CD4-positive, alpha-beta memory T cell (primary cell): ENCODE results near the gene GRAMD2A. TPM values are rescaled to one million over a fixed set of nuclear protein-coding genes. Genes with fewer than 3 reads are reported as not detected.

Experiments
- CTCF ChIA-PET: fragments of 350-600 bp; sonication (Branson Sonifier 250); formaldehyde crosslinking; loops from one replicate; lab custom pipeline; 2021; ENCODE audit warnings: inconsistent platforms; ENCODE audit not compliant: partially characterized antibody; lab: Charles Lee
- POLR2A ChIA-PET: fragments of 350-600 bp; sonication (Branson Sonifier 250); formaldehyde crosslinking; loops from one replicate; lab custom pipeline; 2021; ENCODE audit not compliant: partially characterized antibody; lab: Charles Lee
- DNase-seq, 5 donors: peaks; one replicate each; pipeline versions ENCODE4 v3.0.0 to v3.0.0-alpha.2; 2020 to 2022; ENCODE audit warnings: mixed read lengths in 1 of 5
- H3K27ac ChIP-seq: one replicate; pipeline ENCODE4 v1.7.0; 2013; ENCODE audit warnings: low read depth, low read length
- H3K27me3 ChIP-seq: 2 replicates; pipeline ENCODE4 v1.7.0; 2013; ENCODE audit warnings: mild to moderate bottlenecking, low read length, moderate library complexity; ENCODE audit not compliant: insufficient read depth
- H3K36me3 ChIP-seq: 2 replicates; pipeline ENCODE4 v1.7.0; 2013; ENCODE audit warnings: mild to moderate bottlenecking, low read length, moderate library complexity; ENCODE audit not compliant: insufficient read depth
- H3K4me1 ChIP-seq: 2 replicates; pipeline ENCODE4 v1.7.0; 2013; ENCODE audit warnings: mild to moderate bottlenecking, low read length, moderate library complexity; ENCODE audit not compliant: insufficient read depth
- H3K4me3 ChIP-seq, 2 donors: one replicate each; pipeline ENCODE4 v1.7.0; 2013; ENCODE audit warnings: low read length in 2 of 2, mild to moderate bottlenecking in 1 of 2
- H3K9me3 ChIP-seq, 2 donors: one replicate each; pipeline ENCODE4 v1.7.0; 2013; ENCODE audit warnings: low read length in 2 of 2, control low read depth in 1 of 2; ENCODE audit not compliant: control insufficient read depth in 1 of 2
- H3K27ac Mint-ChIP-seq, 7 donors: one replicate each; pipeline ENCODE4 v1.8.0; 2020 to 2021; ENCODE audit warnings: mixed read lengths in 7 of 7, mild to moderate bottlenecking in 6 of 7, inconsistent platforms in 3 of 7, moderate library complexity in 3 of 7
- H3K27me3 Mint-ChIP-seq, 2 donors: one replicate each; pipeline ENCODE4 v1.8.0; 2020 to 2021; ENCODE audit warnings: mixed read lengths in 2 of 2
- H3K36me3 Mint-ChIP-seq, 2 donors: one replicate each; pipeline ENCODE4 v1.8.0; 2020 to 2021; ENCODE audit warnings: mixed read lengths in 2 of 2, inconsistent platforms in 1 of 2, mild to moderate bottlenecking in 1 of 2
- H3K4me1 Mint-ChIP-seq, 4 donors: one replicate each; pipeline ENCODE4 v1.8.0; 2020 to 2021; ENCODE audit warnings: mixed read lengths in 4 of 4, mild to moderate bottlenecking in 1 of 4
- H3K4me3 Mint-ChIP-seq, 8 donors: one replicate each; pipeline ENCODE4 v1.8.0; 2020 to 2021; ENCODE audit warnings: mixed read lengths in 8 of 8, mild to moderate bottlenecking in 7 of 8, moderate library complexity in 6 of 8, inconsistent platforms in 3 of 8
- H3K9me3 Mint-ChIP-seq, 8 donors: one replicate each; pipeline ENCODE4 v1.8.0; 2020 to 2021; ENCODE audit warnings: mixed read lengths in 8 of 8, mild to moderate bottlenecking in 5 of 8, inconsistent platforms in 3 of 8, moderate library complexity in 1 of 8
- intact Hi-C: fragments of 100-400 bp; cut with micrococcal nuclease; formaldehyde crosslinking; loops from one replicate; pipeline ENCODE4 v1.15.1; 2023
- polyA plus RNA-seq, 2 donors: library from polyadenylated mRNA; unstranded; fragments of 300-500 nt; fragmentation: Illumina TruSeq; gene quantifications; one replicate each; pipeline ENCODE4 v1.2.3, GENCODE V29; 2021
- total RNA-seq, 2 experiments: library from RNA; stranded (reverse); gene quantifications; one replicate each; pipeline ENCODE4 v1.2.3, GENCODE V29; 2021

GRAMD2A gene
- total and polyA plus RNA-seq, 4 experiments from 2014 or later, result not detected

- Mint-ChIP-seq H3K9me3 (peaks cover 0 to 3% (median 0%) of the 10 kb centered on the region in 8 donors), H3K4me3 (no peak overlapping the region), H3K36me3 (peaks cover 61 to 71% of the 10 kb centered on the region in 2 donors), H3K4me1 (peaks cover 0 to 14% (median 9%) of the 10 kb centered on the region in 4 donors), H3K27ac (peak overlapping the region in 4 of 7 donors; percentile 43 to 57 (median 46)), H3K27me3 (peaks cover 0 to 2% of the 10 kb centered on the region in 2 donors)
- intact Hi-C loops, result loop anchor here (5.0 kb wide), 1 partner anchor 332 kb away; no protein-coding TSS in a partner anchor
- Histone ChIP-seq H3K4me3 (no peak overlapping the region), H3K36me3 (peaks cover 68% of the 10 kb centered on the region), H3K27me3 (no peaks in the 10 kb centered on the region), H3K9me3 (no peaks in the 10 kb centered on the region), H3K27ac (no peak overlapping the region), H3K4me1 (peaks cover 4% of the 10 kb centered on the region)
- ChIA-PET POLR2A (interaction anchor here (0.9 to 1.7 kb wide), 5 partner anchors 26 to 74 kb away, joined by 3 to 6 read pairs (median 3); partner anchors contain the start of gene PKM), CTCF (interaction anchor here (0.7 to 5.0 kb wide), 23 partner anchors 11 to 331 kb away, joined by 3 to 82 read pairs (median 4); no protein-coding TSS in a partner anchor)
- DNase-seq, result no peak
Observed at GRCh38 chr15:72200395-72201237, 3.0 kb upstream of the GRAMD2A start.

- no peaks in the 10 kb centered on the region for H3K27me3 ChIP-seq
- no peak overlapping the region for H3K27ac ChIP-seq
- peak; percentile 69 to 78 (median 72) for DNase-seq
- peaks cover 60% of the 10 kb centered on the region for H3K36me3 ChIP-seq
- H3K4me3 ChIP-seq, result no peak overlapping the region
- Mint-ChIP-seq H3K36me3 (peaks cover 55 to 62% of the 10 kb centered on the region in 2 donors), H3K27me3 (peaks cover 2 to 3% of the 10 kb centered on the region in 2 donors), H3K27ac (peak overlapping the region in 3 of 7 donors; percentile 30 to 53 (median 48)), H3K4me3 (no peak overlapping the region), H3K9me3 (peaks cover 0 to 3% (median 0%) of the 10 kb centered on the region in 8 donors), H3K4me1 (peaks cover 0 to 14% (median 9%) of the 10 kb centered on the region in 4 donors)
- POLR2A ChIA-PET, result interaction anchor here (0.9 to 1.3 kb wide), 2 partner anchors 31 to 75 kb away, joined by 3 read pairs; no protein-coding TSS in a partner anchor
- intact Hi-C loops, result loop anchor here (1.0 to 10.0 kb wide), 5 partner anchors 27 to 475 kb away; partner anchors contain the start of gene PARP6
- no peaks in the 10 kb centered on the region for H3K9me3 ChIP-seq
- H3K4me1 ChIP-seq, result peaks cover 4% of the 10 kb centered on the region
- CTCF ChIA-PET, result interaction anchor here (0.7 to 5.0 kb wide), 21 partner anchors 12 to 332 kb away, joined by 3 to 82 read pairs (median 5); no protein-coding TSS in a partner anchor
Observed at GRCh38 chr15:72199721-72200212, 2.2 kb upstream of the GRAMD2A start.

- H3K4me1 ChIP-seq, result peaks cover 4% of the 10 kb centered on the region
- intact Hi-C loops, result loop anchor here (1.0 to 10.0 kb wide), 4 partner anchors 27 to 476 kb away; partner anchors contain the start of gene PARP6
- peaks cover 54% of the 10 kb centered on the region for H3K36me3 ChIP-seq
- H3K36me3 Mint-ChIP-seq, result peaks cover 49 to 56% of the 10 kb centered on the region in 2 donors
- H3K27me3 ChIP-seq, result no peaks in the 10 kb centered on the region
- no peaks in the 10 kb centered on the region for H3K9me3 ChIP-seq
- POLR2A ChIA-PET, result interaction anchor here (2.5 kb wide), 1 partner anchor 32 kb away, joined by 18 read pairs; the partner anchor contains the start of gene PKM
- H3K4me1 Mint-ChIP-seq, result peaks cover 0 to 14% (median 7%) of the 10 kb centered on the region in 4 donors
- no peak overlapping the region for H3K4me3 Mint-ChIP-seq
- H3K27me3 Mint-ChIP-seq, result peaks cover 2 to 3% of the 10 kb centered on the region in 2 donors
- H3K27ac Mint-ChIP-seq, result no peak overlapping the region
- peaks cover 0 to 3% (median 0%) of the 10 kb centered on the region in 8 donors for H3K9me3 Mint-ChIP-seq
- no peak overlapping the region for H3K4me3 ChIP-seq
- CTCF ChIA-PET, result interaction anchor here (1.0 to 5.0 kb wide), 10 partner anchors 11 to 114 kb away, joined by 3 to 82 read pairs (median 12); no protein-coding TSS in a partner anchor
- no peak overlapping the region for H3K27ac ChIP-seq
- no peak for DNase-seq
Observed at GRCh38 chr15:72199205-72199515, 1.6 kb upstream of the GRAMD2A start.

GRCh38 chr15:72198356-72199204 is 993 bp upstream of the GRAMD2A start:
- peaks cover 0 to 3% (median 0%) of the 10 kb centered on the region in 8 donors for H3K9me3 Mint-ChIP-seq
- H3K36me3 ChIP-seq, result peaks cover 48% of the 10 kb centered on the region
- peaks cover 2 to 3% of the 10 kb centered on the region in 2 donors for H3K27me3 Mint-ChIP-seq
- peaks cover 4% of the 10 kb centered on the region for H3K4me1 ChIP-seq
- ChIA-PET POLR2A (interaction anchor here (1.4 to 2.5 kb wide), 2 partner anchors 28 to 32 kb away, joined by 7 to 18 read pairs; partner anchors contain the start of gene PKM), CTCF (interaction anchor here (0.8 to 5.0 kb wide), 9 partner anchors 12 to 115 kb away, joined by 3 to 82 read pairs (median 14); no protein-coding TSS in a partner anchor)
- peaks cover 45 to 50% of the 10 kb centered on the region in 2 donors for H3K36me3 Mint-ChIP-seq
- H3K27me3 ChIP-seq, result no peaks in the 10 kb centered on the region
- DNase-seq, result peak in 2 of 5 donors; percentile 6 to 12
- intact Hi-C loops, result loop anchor here (1.0 to 10.0 kb wide), 4 partner anchors 28 to 476 kb away; partner anchors contain the start of gene PARP6
- H3K4me3 ChIP-seq, result no peak overlapping the region
- peak overlapping the region in 2 of 7 donors; percentile 51 to 69 for H3K27ac Mint-ChIP-seq
- peak overlapping the region in 1 of 8 donors; percentile 75 for H3K4me3 Mint-ChIP-seq
- no peaks in the 10 kb centered on the region for H3K9me3 ChIP-seq
- H3K4me1 Mint-ChIP-seq, result peaks cover 0 to 14% (median 7%) of the 10 kb centered on the region in 4 donors
- no peak overlapping the region for H3K27ac ChIP-seq

GRCh38 chr15:72197041-72197459 is 537 bp downstream of the GRAMD2A start:
- H3K9me3 Mint-ChIP-seq, result peaks cover 0 to 3% (median 0%) of the 10 kb centered on the region in 8 donors
- H3K36me3 Mint-ChIP-seq, result peaks cover 32 to 35% of the 10 kb centered on the region in 2 donors
- no peak overlapping the region for H3K4me3 ChIP-seq
- ChIA-PET CTCF (interaction anchor here (0.6 kb wide), 1 partner anchor 557 kb away, joined by 3 read pairs; no protein-coding TSS in a partner anchor), POLR2A (interaction anchor here (2.5 kb wide), 1 partner anchor 34 kb away, joined by 18 read pairs; the partner anchor contains the start of gene PKM)
- no peak overlapping the region for H3K27ac ChIP-seq
- no peak for DNase-seq
- no peaks in the 10 kb centered on the region for H3K9me3 ChIP-seq
- peaks cover 33% of the 10 kb centered on the region for H3K36me3 ChIP-seq
- no peaks in the 10 kb centered on the region for H3K27me3 ChIP-seq
- H3K27me3 Mint-ChIP-seq, result peaks cover 2 to 3% of the 10 kb centered on the region in 2 donors
- H3K4me3 Mint-ChIP-seq, result peak overlapping the region in 6 of 8 donors; percentile 25 to 80 (median 69)
- H3K4me1 Mint-ChIP-seq, result peaks cover 0 to 13% (median 7%) of the 10 kb centered on the region in 4 donors
- peaks cover 4% of the 10 kb centered on the region for H3K4me1 ChIP-seq
- intact Hi-C loops, result loop anchor here (5.0 to 10.0 kb wide), 2 partner anchors 75 to 478 kb away; partner anchors contain the start of gene PARP6
- no peak overlapping the region for H3K27ac Mint-ChIP-seq
